Gastrocnemius medialis (tissue), 4 donors: ENCODE data around the gene OR10H5.

Experiments
- CTCF ChIP-seq, 5 experiments: fragments of 450-650 bp in 3 of 5; fragments of 200-600 bp in 2 of 5; sonication (generic) in 2 of 5; IDR thresholded peaks in 4 of 5; conservative IDR thresholded peaks in 1 of 5; 1 replicate in 4 of 5; 2 replicates in 1 of 5; pipeline ENCODE4 v1.5.1; 2016 to 2019; ENCODE audit warnings: antibody characterized with exemption in 5 of 5, mild to moderate bottlenecking in 3 of 5, moderate library complexity in 3 of 5
- POLR2A ChIP-seq, 2 donors: fragments of 450-650 bp; IDR thresholded peaks; one replicate each; pipeline ENCODE4 v1.6.1; 2017; ENCODE audit warnings: antibody characterized with exemption in 2 of 2, mild to moderate bottlenecking in 2 of 2, moderate library complexity in 2 of 2

- TF ChIP-seq CTCF (IDR thresholded peaks at IDR 0.05 in 4 of 5, conservative IDR thresholded peaks at IDR 0.05 in 1 of 5) (no peak), POLR2A (IDR thresholded peaks at IDR 0.05) (no peak)
These were observed 62.9 kb downstream of the OR10H5 start for GRCh38 chr19:15850385-15850784.
